HepG2 (cell line): ENCODE measurements around the gene ACRBP. TPM values are rescaled to one million over a fixed set of nuclear protein-coding genes. Genes with fewer than 3 reads are reported as not detected.

ENCODE experiments used
- ATAC-seq: fragments of 200-7000 bp; cut with Tn5 transposase; 3 replicates; pipeline ENCODE4 v1.9.1; 2020; ENCODE audit warnings: mild to moderate bottlenecking, moderate library complexity
- BruUV-seq: library from RNA; stranded (reverse); fragments of 400-500 nt; replicated peaks from 2 replicates; lab custom pipeline; 2021; lab: Mats Ljungman, UMichigan
- CTCF ChIA-PET: fragments of 300-600 bp; formaldehyde crosslinking; extraction: SDS; loops from one replicate; lab custom pipeline; 2021; ENCODE audit warnings: low total read pairs, inconsistent platforms, low intra/inter-chr PET ratio; lab: Yijun Ruan, JAX
- POLR2A ChIA-PET: fragments of 350-600 bp; sonication (Branson Sonifier 250); formaldehyde crosslinking; loops from one replicate; lab custom pipeline; 2020; ENCODE audit warnings: antibody characterized with exemption, inconsistent platforms; lab: Yijun Ruan, JAX
- DNase-seq: peaks from one replicate; pipeline ENCODE4 v3.0.0-alpha.2; 2015; ENCODE audit warnings: low spot score
- FAIRE-seq: peaks from 3 replicates; lab custom pipeline; 2011; peaks lifted over from hg19 to GRCh38; lab: Jason Lieb, UNC
- H2AFZ ChIP-seq: one replicate; pipeline ENCODE4 v1.6.1; 2011; ENCODE audit warnings: low read length, inconsistent platforms
- H3K27ac ChIP-seq: fragments of 300-600 bp; 3 replicates; pipeline ENCODE4 v1.8.0; 2011; ENCODE audit warnings: mixed run types, mild to moderate bottlenecking, mixed read lengths, low read length, inconsistent platforms; ENCODE audit not compliant: insufficient read depth; ENCODE audit errors: extremely low read length
- H3K27me3 ChIP-seq, 2 experiments: fragments of 200-600 bp in 1 of 2; 2 replicates in 1 of 2; 3 replicates in 1 of 2; pipeline versions ENCODE4 v1.6.0 to v1.8.0; 2011; ENCODE audit warnings: low read length in 2 of 2, mild to moderate bottlenecking in 2 of 2, moderate library complexity in 2 of 2, inconsistent platforms in 1 of 2; ENCODE audit not compliant: insufficient read depth in 2 of 2, control insufficient read depth in 1 of 2
- H3K36me3 ChIP-seq, 2 experiments: fragments of 200-600 bp in 1 of 2; replicated peaks in 1 of 2; 2 replicates in 1 of 2; 3 replicates in 1 of 2; pipeline versions ENCODE4 v1.5.1 to v1.8.0; 2011; ENCODE audit warnings: low read length in 2 of 2, inconsistent platforms in 1 of 2; ENCODE audit not compliant: insufficient read depth in 2 of 2, control insufficient read depth in 1 of 2
- H3K4me1 ChIP-seq: 2 replicates; pipeline ENCODE4 v1.5.1; 2012; ENCODE audit warnings: low read length, inconsistent platforms; ENCODE audit not compliant: insufficient read depth
- H3K4me2 ChIP-seq: 2 replicates; pipeline ENCODE4 v1.6.0; 2011; ENCODE audit warnings: low read depth, low read length, inconsistent platforms
- H3K4me3 ChIP-seq, 3 experiments: fragments of 200-600 bp in 1 of 3; sonication (generic), shearing (Covaris generic) in 1 of 3; replicated peaks in 1 of 3; 2 replicates each; pipeline ENCODE4 v1.5.1; 2011 to 2016; ENCODE audit warnings: low read length in 3 of 3, inconsistent platforms in 2 of 3, low read depth in 2 of 3, mild to moderate bottlenecking in 2 of 3, control low read depth in 1 of 3, mixed read lengths in 1 of 3; ENCODE audit not compliant: insufficient read depth in 1 of 3
- H3K79me2 ChIP-seq: one replicate; pipeline ENCODE4 v1.6.1; 2011; ENCODE audit warnings: low read length, inconsistent platforms; ENCODE audit not compliant: insufficient read depth
- H3K9ac ChIP-seq: 2 replicates; pipeline ENCODE4 v1.6.0; 2011; ENCODE audit warnings: mild to moderate bottlenecking, low read depth, low read length, inconsistent platforms; ENCODE audit not compliant: insufficient read depth
- H3K9me3 ChIP-seq: 2 replicates; pipeline ENCODE4 v1.5.1; 2012; ENCODE audit warnings: mild to moderate bottlenecking, low read length
- H4K20me1 ChIP-seq: 2 replicates; pipeline ENCODE4 v1.6.0; 2011; ENCODE audit warnings: inconsistent platforms, mild to moderate bottlenecking, low read length, moderate library complexity; ENCODE audit not compliant: insufficient read depth
- ATRX ChIP-seq: sonication (generic); formaldehyde crosslinking; IDR thresholded peaks from 2 replicates; pipeline ENCODE4 v1.4.0; 2020; ENCODE audit warnings: missing genetic modification reagents, borderline replicate concordance
- HHEX ChIP-seq: IDR thresholded peaks from 2 replicates; pipeline ENCODE4 v1.6.1; 2016; ENCODE audit warnings: control low read depth
- NFIC ChIP-seq: IDR thresholded peaks from 2 replicates; pipeline ENCODE4 v1.6.1; 2012; ENCODE audit warnings: mild to moderate bottlenecking, low read length, inconsistent platforms
- PCBP2 ChIP-seq: fragments of 200-400 bp; formaldehyde crosslinking; optimal IDR thresholded peaks from 2 replicates; pipeline ENCODE3; 2018; ENCODE audit warnings: low read length, low read depth; ENCODE audit not compliant: poor library complexity, severe bottlenecking
- TCF7 ChIP-seq: sonication (generic); IDR thresholded peaks from 2 replicates; pipeline ENCODE4 v1.6.1; 2016; ENCODE audit warnings: antibody characterized with exemption, low read depth
- U2AF2 ChIP-seq: fragments of 200-400 bp; formaldehyde crosslinking; IDR thresholded peaks from 2 replicates; pipeline ENCODE4 v1.6.1; 2017; ENCODE audit warnings: low read depth, mild to moderate bottlenecking, low read length
- ZNF101 ChIP-seq: sonication (generic); formaldehyde crosslinking; IDR thresholded peaks from 2 replicates; pipeline ENCODE4 v1.4.0; 2020; ENCODE audit warnings: mild to moderate bottlenecking, low read depth, missing genetic modification reagents, borderline replicate concordance
- WGBS: methylation state at CpG from one replicate; pipeline ENCODE4 v1.1.6; 2017; ENCODE audit warnings: low lambda C conversion rate; 5-methylcytosine and 5-hydroxymethylcytosine counted together
- in situ Hi-C: cut with HindIII; loops from 2 replicates; pipeline ENCODE4 v1.10.0; 2017; ENCODE audit warnings: low pct_unique_long_range_greater_than_20kb; ENCODE audit not compliant: extremely low pct_ligation_motif_present
- intact Hi-C: fragments of 100-400 bp; cut with micrococcal nuclease; formaldehyde crosslinking; loops from one replicate; pipeline ENCODE4 v1.10.0; 2022; ENCODE audit not compliant: unreplicated experiment
- polyA plus RNA-seq, 8 experiments: library from polyadenylated mRNA; depleted of rRNA in 3 of 8; stranded (reverse) in 7 of 8; unstranded in 1 of 8; fragments of >200 nt; fragmentation: Illumina TruSeq in 4 of 8; extraction: Trizol in 4 of 8; gene quantifications; 2 replicates each; pipeline versions ENCODE4 v1.2.1 to v1.2.3, GENCODE V29; 2011 to 2016; ENCODE audit warnings: low read depth in 4 of 8, missing spikeins in 1 of 8, mixed read lengths in 1 of 8; ENCODE audit not compliant: insufficient read depth in 1 of 8
- total RNA-seq, 5 experiments: library from RNA; depleted of rRNA; stranded (reverse); fragments of >200 nt; fragmentation: Illumina TruSeq; extraction: Trizol; gene quantifications; 2 replicates each; pipeline ENCODE4 v1.2.3, GENCODE V29; 2016; ENCODE audit warnings: low read depth in 1 of 5
- TF ChIP-seq, protein P1 (sequence below): sonication (generic); formaldehyde crosslinking; IDR thresholded peaks from 2 replicates; pipeline ENCODE4 v1.8.0; 2022; ENCODE audit warnings: low read depth, missing genetic modification reagents
- TF ChIP-seq, protein P2 (sequence below): sonication (generic); formaldehyde crosslinking; IDR thresholded peaks from 2 replicates; pipeline ENCODE4 v1.4.0; 2020; ENCODE audit warnings: missing genetic modification reagents
- TF ChIP-seq, protein P3 (sequence below): sonication (generic); formaldehyde crosslinking; IDR thresholded peaks from 2 replicates; pipeline ENCODE4 v1.4.0; 2020; ENCODE audit warnings: missing genetic modification reagents

The ACRBP gene
- total and polyA plus RNA-seq, 2 of the 13 experiments (the other 11 are each of a cell fraction or from before 2014, with no cell fraction given): 0.46 TPM; not detected in 1

DNA sequence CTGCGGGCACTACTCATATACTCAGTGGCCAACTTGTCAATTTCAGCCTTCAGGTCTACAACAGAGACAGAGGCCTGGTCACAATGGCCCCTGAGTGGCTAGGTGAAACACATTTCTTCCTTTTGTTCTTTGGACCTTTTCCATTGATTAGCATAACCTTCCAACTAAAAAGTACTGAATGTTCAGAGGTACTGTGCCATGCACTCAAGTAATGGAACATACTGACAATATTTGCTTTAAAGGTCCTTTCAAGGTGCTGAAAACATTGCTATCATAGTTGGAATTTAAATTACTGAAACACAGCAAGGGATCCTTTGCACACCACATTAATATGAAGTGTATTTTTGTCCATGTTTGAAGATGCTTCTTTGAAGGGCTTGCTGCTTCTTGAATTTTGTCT lies 6.1 kb upstream of the ACRBP start:
- no peaks in the 10 kb centered on the region for H3K27me3 ChIP-seq
- CTCF ChIA-PET: no interaction called here
- H3K27ac ChIP-seq: no peak overlapping the region
- in situ Hi-C loops (no loop called here), intact Hi-C loops (no loop called here)
- no peaks in the 10 kb centered on the region for H4K20me1 ChIP-seq
- no peaks in the 10 kb centered on the region for H3K9me3 ChIP-seq
- H3K4me2 ChIP-seq: no peak overlapping the region
- no peak for DNase-seq
- no peak for FAIRE-seq
- TF ChIP-seq NFIC: no peak
- TF ChIP-seq TCF7: no peak
- H3K4me3 ChIP-seq: no peak overlapping the region
- WGBS: 100% methylated on average over 1 of the region's 1 CpG
- no peak for ATAC-seq
- no TSS peak for BruUV-seq
- no peaks in the 10 kb centered on the region for H3K79me2 ChIP-seq
- no peaks in the 10 kb centered on the region for H3K4me1 ChIP-seq
- H3K9ac ChIP-seq: no peak overlapping the region
- POLR2A ChIA-PET: no interaction called here
- H3K36me3 ChIP-seq: peaks cover 12 to 24% of the 10 kb centered on the region in 2 experiments
- no peak overlapping the region for H2AFZ ChIP-seq

DNA sequence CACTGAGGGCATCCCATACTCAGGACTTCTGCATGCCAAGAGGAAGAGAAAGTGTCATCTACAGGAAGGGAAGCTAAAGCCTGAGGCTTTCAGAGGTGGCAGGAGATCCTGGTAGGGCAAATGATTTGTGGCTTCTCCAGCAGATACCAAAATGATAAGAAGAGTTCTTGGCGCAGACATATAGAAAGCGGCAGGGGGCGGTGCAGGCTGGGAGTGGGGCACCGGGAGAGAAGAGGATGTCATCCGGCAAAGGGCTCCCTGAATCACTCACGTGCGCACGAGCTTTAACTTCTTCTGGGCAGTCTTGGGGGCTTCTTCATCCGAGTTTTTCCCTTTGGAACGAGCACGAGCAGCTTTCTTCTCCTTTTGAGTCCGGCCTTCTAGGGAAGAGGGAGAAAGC lies 5.2 kb upstream of the ACRBP start:
- intact Hi-C loops: no loop called here
- in situ Hi-C loops: no loop called here
- WGBS: 96% methylated on average over 8 of the region's 12 CpGs
- BruUV-seq: no TSS peak
- FAIRE-seq (no peak), ATAC-seq (no peak), DNase-seq (no peak)
- Histone ChIP-seq H3K27ac (no peak overlapping the region), H3K9ac (no peak overlapping the region), H3K4me3 (no peak overlapping the region), H3K79me2 (no peaks in the 10 kb centered on the region), H2AFZ (no peak overlapping the region), H3K4me1 (no peaks in the 10 kb centered on the region), H3K4me2 (no peak overlapping the region), H3K36me3 (peaks cover 12 to 24% of the 10 kb centered on the region in 2 experiments), H3K9me3 (no peaks in the 10 kb centered on the region), H3K27me3 (no peaks in the 10 kb centered on the region), H4K20me1 (no peaks in the 10 kb centered on the region)
- POLR2A ChIA-PET: interaction anchor here (0.7 kb wide), 1 partner anchor 71 kb away, joined by 4 read pairs; the partner anchor contains the start of gene COPS7A
- CTCF ChIA-PET: no interaction called here
- no peak for TF ChIP-seq PCBP2
- TF ChIP-seq U2AF2: no peak
- TF ChIP-seq, protein P1, sequence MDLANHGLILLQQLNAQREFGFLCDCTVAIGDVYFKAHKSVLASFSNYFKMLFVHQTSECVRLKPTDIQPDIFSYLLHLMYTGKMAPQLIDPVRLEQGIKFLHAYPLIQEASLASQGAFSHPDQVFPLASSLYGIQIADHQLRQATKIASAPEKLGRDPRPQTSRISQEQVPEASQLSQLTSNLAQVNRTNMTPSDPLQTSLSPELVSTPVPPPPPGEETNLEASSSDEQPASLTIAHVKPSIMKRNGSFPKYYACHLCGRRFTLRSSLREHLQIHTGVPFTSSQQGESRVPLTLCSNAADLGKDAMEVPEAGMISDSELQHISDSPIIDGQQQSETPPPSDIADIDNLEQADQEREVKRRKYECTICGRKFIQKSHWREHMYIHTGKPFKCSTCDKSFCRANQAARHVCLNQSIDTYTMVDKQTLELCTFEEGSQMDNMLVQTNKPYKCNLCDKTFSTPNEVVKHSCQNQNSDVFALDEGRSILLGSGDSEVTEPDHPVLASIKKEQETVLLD (CRISPR knock-in tag): no peak
- no peak for TF ChIP-seq ZNF101 (CRISPR knock-in tag)
- no peak for TF ChIP-seq ATRX
- TF ChIP-seq, protein P2, sequence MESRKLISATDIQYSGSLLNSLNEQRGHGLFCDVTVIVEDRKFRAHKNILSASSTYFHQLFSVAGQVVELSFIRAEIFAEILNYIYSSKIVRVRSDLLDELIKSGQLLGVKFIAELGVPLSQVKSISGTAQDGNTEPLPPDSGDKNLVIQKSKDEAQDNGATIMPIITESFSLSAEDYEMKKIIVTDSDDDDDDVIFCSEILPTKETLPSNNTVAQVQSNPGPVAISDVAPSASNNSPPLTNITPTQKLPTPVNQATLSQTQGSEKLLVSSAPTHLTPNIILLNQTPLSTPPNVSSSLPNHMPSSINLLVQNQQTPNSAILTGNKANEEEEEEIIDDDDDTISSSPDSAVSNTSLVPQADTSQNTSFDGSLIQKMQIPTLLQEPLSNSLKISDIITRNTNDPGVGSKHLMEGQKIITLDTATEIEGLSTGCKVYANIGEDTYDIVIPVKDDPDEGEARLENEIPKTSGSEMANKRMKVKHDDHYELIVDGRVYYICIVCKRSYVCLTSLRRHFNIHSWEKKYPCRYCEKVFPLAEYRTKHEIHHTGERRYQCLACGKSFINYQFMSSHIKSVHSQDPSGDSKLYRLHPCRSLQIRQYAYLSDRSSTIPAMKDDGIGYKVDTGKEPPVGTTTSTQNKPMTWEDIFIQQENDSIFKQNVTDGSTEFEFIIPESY (CRISPR knock-in tag): no peak
- TF ChIP-seq, protein P3, sequence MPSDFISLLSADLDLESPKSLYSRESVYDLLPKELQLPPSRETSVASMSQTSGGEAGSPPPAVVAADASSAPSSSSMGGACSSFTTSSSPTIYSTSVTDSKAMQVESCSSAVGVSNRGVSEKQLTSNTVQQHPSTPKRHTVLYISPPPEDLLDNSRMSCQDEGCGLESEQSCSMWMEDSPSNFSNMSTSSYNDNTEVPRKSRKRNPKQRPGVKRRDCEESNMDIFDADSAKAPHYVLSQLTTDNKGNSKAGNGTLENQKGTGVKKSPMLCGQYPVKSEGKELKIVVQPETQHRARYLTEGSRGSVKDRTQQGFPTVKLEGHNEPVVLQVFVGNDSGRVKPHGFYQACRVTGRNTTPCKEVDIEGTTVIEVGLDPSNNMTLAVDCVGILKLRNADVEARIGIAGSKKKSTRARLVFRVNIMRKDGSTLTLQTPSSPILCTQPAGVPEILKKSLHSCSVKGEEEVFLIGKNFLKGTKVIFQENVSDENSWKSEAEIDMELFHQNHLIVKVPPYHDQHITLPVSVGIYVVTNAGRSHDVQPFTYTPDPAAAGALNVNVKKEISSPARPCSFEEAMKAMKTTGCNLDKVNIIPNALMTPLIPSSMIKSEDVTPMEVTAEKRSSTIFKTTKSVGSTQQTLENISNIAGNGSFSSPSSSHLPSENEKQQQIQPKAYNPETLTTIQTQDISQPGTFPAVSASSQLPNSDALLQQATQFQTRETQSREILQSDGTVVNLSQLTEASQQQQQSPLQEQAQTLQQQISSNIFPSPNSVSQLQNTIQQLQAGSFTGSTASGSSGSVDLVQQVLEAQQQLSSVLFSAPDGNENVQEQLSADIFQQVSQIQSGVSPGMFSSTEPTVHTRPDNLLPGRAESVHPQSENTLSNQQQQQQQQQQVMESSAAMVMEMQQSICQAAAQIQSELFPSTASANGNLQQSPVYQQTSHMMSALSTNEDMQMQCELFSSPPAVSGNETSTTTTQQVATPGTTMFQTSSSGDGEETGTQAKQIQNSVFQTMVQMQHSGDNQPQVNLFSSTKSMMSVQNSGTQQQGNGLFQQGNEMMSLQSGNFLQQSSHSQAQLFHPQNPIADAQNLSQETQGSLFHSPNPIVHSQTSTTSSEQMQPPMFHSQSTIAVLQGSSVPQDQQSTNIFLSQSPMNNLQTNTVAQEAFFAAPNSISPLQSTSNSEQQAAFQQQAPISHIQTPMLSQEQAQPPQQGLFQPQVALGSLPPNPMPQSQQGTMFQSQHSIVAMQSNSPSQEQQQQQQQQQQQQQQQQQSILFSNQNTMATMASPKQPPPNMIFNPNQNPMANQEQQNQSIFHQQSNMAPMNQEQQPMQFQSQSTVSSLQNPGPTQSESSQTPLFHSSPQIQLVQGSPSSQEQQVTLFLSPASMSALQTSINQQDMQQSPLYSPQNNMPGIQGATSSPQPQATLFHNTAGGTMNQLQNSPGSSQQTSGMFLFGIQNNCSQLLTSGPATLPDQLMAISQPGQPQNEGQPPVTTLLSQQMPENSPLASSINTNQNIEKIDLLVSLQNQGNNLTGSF (CRISPR knock-in tag): no peak
- TF ChIP-seq HHEX (CRISPR knock-in tag): no peak
